GM12873 (cell line): ENCODE measurements around the gene QKI.

ENCODE experiments used
- TF ChIP-seq, protein P1 (sequence below): IDR thresholded peaks from 2 replicates; pipeline ENCODE4 v1.5.1; 2012; ENCODE audit warnings: low read depth, mild to moderate bottlenecking, moderate library complexity, low read length, control low read depth; ENCODE audit not compliant: insufficient read depth; ENCODE audit errors: missing control alignments

The QKI gene

DNA sequence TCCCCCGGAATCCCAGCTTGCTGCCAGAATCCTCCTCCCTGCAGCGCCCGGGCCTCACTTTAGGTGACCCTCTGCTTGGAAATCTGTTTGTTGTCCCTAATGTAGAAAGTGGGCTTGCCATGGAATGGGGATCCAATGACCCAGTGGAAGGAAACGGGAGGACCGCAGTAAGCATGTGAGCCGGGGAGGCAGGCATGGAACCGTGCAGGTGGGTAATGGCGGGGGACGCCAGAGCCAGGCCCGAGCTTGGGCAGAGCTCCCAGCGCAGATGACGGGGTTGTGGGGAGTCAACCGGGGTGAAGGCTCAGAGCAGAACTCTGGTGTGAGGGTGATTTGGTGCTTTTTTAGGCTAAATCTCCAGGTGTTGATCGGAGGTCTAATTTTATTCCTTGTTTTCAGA lies 188.3 kb downstream of the QKI start:
- TF ChIP-seq, protein P1, sequence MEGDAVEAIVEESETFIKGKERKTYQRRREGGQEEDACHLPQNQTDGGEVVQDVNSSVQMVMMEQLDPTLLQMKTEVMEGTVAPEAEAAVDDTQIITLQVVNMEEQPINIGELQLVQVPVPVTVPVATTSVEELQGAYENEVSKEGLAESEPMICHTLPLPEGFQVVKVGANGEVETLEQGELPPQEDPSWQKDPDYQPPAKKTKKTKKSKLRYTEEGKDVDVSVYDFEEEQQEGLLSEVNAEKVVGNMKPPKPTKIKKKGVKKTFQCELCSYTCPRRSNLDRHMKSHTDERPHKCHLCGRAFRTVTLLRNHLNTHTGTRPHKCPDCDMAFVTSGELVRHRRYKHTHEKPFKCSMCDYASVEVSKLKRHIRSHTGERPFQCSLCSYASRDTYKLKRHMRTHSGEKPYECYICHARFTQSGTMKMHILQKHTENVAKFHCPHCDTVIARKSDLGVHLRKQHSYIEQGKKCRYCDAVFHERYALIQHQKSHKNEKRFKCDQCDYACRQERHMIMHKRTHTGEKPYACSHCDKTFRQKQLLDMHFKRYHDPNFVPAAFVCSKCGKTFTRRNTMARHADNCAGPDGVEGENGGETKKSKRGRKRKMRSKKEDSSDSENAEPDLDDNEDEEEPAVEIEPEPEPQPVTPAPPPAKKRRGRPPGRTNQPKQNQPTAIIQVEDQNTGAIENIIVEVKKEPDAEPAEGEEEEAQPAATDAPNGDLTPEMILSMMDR: no peak

DNA sequence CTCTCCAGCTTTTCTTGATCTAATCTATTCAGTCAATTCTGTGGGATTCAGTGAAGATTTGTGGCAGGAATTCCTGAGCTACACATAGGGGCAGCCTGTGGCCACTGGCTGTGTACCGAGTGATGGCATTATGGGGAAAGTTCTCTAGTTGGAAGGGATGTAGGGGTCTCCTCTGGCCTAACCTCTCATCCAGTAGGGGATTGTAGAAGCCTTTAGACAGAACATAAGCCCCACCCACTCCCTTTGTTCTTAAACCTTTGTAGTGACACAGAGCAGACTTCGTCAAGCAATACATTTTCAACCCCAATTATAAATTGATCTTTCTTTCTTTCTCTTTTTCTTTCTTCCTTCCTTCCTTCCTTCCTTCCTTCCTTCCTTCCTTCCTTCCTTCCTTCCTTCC lies 188.9 kb downstream of the QKI start:
- TF ChIP-seq, protein P1: no peak

DNA sequence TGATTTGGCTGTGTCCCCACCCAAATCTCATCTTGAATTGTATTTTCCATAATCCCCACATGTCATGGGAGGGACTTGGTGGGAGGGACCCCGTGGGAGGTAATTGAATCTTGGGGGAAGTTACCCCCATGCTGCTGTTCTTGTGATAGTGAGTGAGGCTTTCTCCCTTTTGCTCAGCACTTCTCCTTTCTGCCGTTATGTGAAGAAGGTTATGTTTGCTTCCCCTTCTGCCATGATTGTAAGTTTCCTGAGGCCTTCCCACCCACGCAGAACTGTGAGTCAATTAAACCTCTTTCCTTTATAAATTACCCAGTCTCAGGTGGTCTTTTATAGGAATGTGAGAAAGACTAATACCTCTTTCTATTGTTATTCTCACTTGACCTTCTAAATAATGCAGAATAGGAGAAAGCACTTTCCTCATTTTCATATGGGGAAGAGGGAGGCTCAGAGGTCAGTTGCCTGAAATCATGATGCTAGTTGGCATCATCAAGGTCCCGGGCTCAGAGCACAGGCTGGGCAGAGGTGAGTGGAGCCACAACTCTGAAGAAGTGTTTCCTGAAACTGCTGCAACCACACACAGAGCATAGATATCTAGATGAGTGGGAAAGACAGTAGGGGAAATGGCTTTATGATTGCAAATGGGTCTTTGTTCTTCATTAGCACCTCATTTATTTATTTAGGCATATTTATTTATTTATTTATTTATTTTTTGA lies 191.0 kb downstream of the QKI start:
- TF ChIP-seq, protein P1: no peak

DNA sequence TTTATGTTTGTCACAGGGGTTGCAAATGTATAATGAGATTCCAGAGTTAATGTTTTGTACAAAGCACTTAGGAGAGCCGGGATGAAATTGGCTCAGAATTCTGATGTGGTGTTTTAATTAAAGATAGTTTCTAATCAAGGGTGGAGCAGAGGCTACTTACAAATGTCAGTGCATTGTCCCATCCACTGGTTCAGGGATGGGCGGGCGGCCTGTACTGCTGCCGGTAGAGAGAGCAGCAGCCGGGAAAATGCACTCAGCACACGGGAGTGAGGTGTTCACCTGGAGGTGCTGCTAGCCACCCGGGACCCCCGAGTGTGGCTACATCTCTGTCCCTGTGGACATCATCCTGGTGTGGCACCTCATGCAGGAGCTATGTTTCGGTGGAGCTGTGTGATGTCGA lies 193.3 kb downstream of the QKI start:
- TF ChIP-seq, protein P1: no peak

DNA sequence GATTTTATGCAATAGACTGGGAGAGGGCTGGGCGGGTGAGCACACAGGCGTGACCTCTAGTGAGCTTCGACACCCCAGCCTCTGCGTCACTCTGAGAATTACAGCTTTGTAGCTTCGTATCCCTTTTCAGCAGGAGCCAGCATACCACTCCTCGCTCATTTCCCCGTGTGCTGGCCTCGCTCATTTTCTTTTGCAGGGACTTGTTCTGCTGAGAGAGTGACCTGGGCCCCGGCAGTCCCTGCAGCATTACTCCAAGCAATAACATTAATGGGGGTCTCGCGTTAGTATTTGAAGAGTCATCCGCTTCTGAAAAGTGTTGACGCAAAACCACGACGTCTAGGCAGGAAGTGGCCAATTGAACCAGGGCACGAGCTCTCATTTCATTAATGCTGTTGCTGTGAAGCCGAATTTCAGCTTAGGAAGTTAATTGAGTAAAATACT lies 193.7 kb downstream of the QKI start:
- TF ChIP-seq, protein P1: no peak

DNA sequence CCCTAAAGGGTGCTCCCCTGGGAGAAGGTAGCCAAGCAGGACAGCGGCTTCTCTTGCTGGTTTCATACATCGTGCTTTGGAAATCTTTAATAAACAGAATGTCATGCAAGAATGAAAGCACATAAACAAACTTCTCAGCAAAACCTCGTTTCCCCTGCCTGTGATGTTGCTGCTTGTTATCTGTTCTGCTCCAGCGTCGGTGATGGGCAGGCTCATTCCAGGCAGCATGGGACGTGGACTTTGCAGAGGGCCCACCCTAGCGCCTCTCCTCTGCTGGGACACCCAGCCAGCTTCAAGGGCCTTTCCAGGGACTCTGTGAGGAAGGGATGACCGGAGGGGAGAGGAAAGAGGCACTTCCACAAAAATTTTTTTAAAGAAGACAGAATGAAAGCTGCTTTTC lies 197.7 kb downstream of the QKI start:
- TF ChIP-seq, protein P1: no peak

DNA sequence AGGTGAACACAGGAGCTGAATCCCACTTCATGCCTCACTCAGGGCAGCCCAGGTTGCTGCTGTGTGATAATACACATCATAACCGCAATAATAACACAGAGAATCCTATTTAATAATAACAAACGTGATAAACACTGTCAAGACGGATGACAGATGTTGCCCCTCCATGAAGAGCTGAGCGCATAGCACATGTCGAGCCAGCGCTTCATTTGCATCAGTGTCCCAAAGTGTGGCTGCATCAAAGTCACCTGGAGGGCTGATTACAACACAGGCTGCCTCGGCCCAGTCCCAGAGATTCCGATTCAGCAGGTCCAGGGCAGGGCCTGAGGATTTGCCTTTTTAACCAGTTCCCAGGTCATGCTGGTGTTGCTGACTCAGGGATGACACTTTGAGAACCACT lies 198.5 kb downstream of the QKI start:
- TF ChIP-seq, protein P1: no peak

DNA sequence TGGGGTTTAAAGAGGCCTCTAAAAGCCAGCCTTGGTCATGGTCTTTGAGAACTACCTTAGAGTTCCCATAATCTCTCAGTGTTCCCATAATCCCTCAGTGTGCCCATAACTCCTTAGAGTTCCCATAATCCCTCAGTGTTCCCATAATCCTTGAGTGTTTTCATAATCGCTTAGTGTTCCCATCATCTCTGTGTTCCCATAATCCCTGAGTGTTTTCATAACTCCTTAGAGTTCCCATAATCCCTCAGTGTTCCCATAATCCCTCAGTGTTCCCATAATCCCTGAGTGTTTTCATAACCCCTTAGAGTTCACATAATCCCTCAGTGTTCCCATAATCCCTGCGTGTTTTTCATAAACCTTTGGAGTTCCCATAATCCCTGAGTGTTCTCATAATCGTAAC lies 199.2 kb downstream of the QKI start:
- TF ChIP-seq, protein P1: no peak
